Peyer's patch (tissue), 4 donors: ENCODE measurements around the gene SUGCT.

Experiments
- CTCF ChIP-seq, 6 experiments: fragments of 450-650 bp in 4 of 6; fragments of 200-600 bp in 2 of 6; sonication (generic) in 1 of 6; IDR thresholded peaks; one replicate each; pipeline ENCODE4 v1.5.1; 2017 to 2019; ENCODE audit warnings: antibody characterized with exemption in 6 of 6, mild to moderate bottlenecking in 3 of 6, moderate library complexity in 1 of 6
- POLR2A ChIP-seq, 2 donors: fragments of 450-650 bp; IDR thresholded peaks; one replicate each; pipeline ENCODE4 v1.5.1; 2017; ENCODE audit warnings: antibody characterized with exemption in 2 of 2, mild to moderate bottlenecking in 2 of 2, moderate library complexity in 2 of 2

- TF ChIP-seq CTCF (IDR thresholded peaks at IDR 0.05) (no peak), POLR2A (IDR thresholded peaks at IDR 0.05) (no peak)
Observed at GRCh38 chr7:40526951-40527715, 392.3 kb downstream of the SUGCT start.
